Measurements from ENCODE around the gene FBLN2. TPM values are rescaled to one million over a fixed set of nuclear protein-coding genes. Genes with fewer than 3 reads are reported as not detected.

The FBLN2 gene
- total and polyA plus RNA-seq, 4 donors: 1.3 to 9.1 (median 4.3) TPM

DNA sequence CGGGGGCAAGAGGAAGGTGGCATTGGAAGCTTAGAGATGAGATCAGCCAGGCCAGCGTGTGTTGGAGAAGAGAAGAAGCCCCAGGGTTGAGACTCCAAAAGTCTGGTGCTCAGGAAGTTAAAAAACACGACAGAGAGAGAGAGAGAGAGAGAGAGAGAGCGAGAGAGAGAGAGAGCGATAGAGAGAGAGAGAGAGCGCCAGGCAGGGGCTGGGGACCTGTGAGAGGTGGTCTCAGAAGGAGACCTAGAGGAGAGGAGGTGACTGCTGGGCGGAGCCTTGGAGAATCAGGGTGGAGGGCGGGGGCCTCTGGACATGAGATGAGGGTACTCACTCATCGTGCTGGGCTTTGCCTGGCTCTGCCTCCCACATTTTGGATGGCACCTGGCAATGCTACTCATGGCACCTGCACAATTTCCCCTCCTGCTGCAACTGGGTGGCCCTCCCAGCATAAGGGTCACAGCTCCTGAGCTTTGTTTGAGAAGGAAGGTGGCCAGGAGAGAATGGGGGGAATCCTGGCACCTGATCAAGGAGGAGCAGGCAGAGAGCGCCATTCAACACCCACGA, 51.0 kb downstream of the FBLN2 start:
- Histone ChIP-seq H3K27ac (ENCODE audit: low read depth in 1 of 2, low read length in 2 of 2) (no peak overlapping the region), H3K27me3 (ENCODE audit: control insufficient read depth in 4 of 4, insufficient read depth in 4 of 4, low read length in 3 of 4) (peaks cover 0 to 9% (median 2%) of the 10 kb centered on the region in 4 donors), H3K36me3 (ENCODE audit: control insufficient read depth in 4 of 4, insufficient read depth in 3 of 4, low read depth in 1 of 4, low read length in 3 of 4) (no peaks in the 10 kb centered on the region), H3K9ac (ENCODE audit: low read depth in 1 of 2, low read length in 2 of 2) (no peak overlapping the region), H3K9me3 (ENCODE audit: control insufficient read depth in 4 of 4, low read length in 3 of 4) (peaks cover 0 to 3% (median 0%) of the 10 kb centered on the region in 4 donors), H3K4me3 (ENCODE audit: low read depth in 1 of 3, low read length in 3 of 3) (no peak overlapping the region), H3K4me1 (ENCODE audit: control insufficient read depth in 4 of 4, insufficient read depth in 4 of 4, low read length in 3 of 4) (no peaks in the 10 kb centered on the region)
- 77% methylated on average over 11 of the region's 11 CpGs for WGBS
- DNase-seq (ENCODE audit: low spot score): no peak
- TF ChIP-seq, protein P1, sequence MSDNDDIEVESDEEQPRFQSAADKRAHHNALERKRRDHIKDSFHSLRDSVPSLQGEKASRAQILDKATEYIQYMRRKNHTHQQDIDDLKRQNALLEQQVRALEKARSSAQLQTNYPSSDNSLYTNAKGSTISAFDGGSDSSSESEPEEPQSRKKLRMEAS (IDR thresholded peaks at IDR 0.05): no peak
- TF ChIP-seq HNF4A (conservative IDR thresholded peaks at IDR 0.05) (no peak), TAF1 (conservative IDR thresholded peaks at IDR 0.05) (no peak), YY1 (IDR thresholded peaks at IDR 0.05) (no peak), FOXA1 (IDR thresholded peaks at IDR 0.05) (no peak), EGR1 (IDR thresholded peaks at IDR 0.05; ENCODE audit: low read depth in 2 of 2) (no peak), RAD21 (IDR thresholded peaks at IDR 0.05) (no peak), JUND (IDR thresholded peaks at IDR 0.05) (no peak), RXRA (IDR thresholded peaks at IDR 0.05) (no peak), NR2F2 (IDR thresholded peaks at IDR 0.05) (no peak), GABPA (IDR thresholded peaks at IDR 0.05 in 1 of 2, conservative IDR thresholded peaks at IDR 0.05 in 1 of 2) (no peak)
- TF ChIP-seq, protein P2, sequence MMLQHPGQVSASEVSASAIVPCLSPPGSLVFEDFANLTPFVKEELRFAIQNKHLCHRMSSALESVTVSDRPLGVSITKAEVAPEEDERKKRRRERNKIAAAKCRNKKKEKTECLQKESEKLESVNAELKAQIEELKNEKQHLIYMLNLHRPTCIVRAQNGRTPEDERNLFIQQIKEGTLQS (IDR thresholded peaks at IDR 0.05): no peak
- TF ChIP-seq, protein P3, sequence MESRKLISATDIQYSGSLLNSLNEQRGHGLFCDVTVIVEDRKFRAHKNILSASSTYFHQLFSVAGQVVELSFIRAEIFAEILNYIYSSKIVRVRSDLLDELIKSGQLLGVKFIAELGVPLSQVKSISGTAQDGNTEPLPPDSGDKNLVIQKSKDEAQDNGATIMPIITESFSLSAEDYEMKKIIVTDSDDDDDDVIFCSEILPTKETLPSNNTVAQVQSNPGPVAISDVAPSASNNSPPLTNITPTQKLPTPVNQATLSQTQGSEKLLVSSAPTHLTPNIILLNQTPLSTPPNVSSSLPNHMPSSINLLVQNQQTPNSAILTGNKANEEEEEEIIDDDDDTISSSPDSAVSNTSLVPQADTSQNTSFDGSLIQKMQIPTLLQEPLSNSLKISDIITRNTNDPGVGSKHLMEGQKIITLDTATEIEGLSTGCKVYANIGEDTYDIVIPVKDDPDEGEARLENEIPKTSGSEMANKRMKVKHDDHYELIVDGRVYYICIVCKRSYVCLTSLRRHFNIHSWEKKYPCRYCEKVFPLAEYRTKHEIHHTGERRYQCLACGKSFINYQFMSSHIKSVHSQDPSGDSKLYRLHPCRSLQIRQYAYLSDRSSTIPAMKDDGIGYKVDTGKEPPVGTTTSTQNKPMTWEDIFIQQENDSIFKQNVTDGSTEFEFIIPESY (IDR thresholded peaks at IDR 0.05): no peak
- TF ChIP-seq, protein P4, sequence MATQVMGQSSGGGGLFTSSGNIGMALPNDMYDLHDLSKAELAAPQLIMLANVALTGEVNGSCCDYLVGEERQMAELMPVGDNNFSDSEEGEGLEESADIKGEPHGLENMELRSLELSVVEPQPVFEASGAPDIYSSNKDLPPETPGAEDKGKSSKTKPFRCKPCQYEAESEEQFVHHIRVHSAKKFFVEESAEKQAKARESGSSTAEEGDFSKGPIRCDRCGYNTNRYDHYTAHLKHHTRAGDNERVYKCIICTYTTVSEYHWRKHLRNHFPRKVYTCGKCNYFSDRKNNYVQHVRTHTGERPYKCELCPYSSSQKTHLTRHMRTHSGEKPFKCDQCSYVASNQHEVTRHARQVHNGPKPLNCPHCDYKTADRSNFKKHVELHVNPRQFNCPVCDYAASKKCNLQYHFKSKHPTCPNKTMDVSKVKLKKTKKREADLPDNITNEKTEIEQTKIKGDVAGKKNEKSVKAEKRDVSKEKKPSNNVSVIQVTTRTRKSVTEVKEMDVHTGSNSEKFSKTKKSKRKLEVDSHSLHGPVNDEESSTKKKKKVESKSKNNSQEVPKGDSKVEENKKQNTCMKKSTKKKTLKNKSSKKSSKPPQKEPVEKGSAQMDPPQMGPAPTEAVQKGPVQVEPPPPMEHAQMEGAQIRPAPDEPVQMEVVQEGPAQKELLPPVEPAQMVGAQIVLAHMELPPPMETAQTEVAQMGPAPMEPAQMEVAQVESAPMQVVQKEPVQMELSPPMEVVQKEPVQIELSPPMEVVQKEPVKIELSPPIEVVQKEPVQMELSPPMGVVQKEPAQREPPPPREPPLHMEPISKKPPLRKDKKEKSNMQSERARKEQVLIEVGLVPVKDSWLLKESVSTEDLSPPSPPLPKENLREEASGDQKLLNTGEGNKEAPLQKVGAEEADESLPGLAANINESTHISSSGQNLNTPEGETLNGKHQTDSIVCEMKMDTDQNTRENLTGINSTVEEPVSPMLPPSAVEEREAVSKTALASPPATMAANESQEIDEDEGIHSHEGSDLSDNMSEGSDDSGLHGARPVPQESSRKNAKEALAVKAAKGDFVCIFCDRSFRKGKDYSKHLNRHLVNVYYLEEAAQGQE (IDR thresholded peaks at IDR 0.05): no peak
- TF ChIP-seq, protein P5, sequence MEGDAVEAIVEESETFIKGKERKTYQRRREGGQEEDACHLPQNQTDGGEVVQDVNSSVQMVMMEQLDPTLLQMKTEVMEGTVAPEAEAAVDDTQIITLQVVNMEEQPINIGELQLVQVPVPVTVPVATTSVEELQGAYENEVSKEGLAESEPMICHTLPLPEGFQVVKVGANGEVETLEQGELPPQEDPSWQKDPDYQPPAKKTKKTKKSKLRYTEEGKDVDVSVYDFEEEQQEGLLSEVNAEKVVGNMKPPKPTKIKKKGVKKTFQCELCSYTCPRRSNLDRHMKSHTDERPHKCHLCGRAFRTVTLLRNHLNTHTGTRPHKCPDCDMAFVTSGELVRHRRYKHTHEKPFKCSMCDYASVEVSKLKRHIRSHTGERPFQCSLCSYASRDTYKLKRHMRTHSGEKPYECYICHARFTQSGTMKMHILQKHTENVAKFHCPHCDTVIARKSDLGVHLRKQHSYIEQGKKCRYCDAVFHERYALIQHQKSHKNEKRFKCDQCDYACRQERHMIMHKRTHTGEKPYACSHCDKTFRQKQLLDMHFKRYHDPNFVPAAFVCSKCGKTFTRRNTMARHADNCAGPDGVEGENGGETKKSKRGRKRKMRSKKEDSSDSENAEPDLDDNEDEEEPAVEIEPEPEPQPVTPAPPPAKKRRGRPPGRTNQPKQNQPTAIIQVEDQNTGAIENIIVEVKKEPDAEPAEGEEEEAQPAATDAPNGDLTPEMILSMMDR (IDR thresholded peaks at IDR 0.05; ENCODE audit: low read depth, low read length, missing input control): no peak
